ENCODE results near the gene ARSJ.

GRCh38 chr4:113935190-113935589 is 44.3 kb downstream of the ARSJ start:
- no peak for TF ChIP-seq EZH2 (IDR thresholded peaks at IDR 0.05; ENCODE audit: low read length, unreplicated experiment)
- TF ChIP-seq CTCF (conservative IDR thresholded peaks at IDR 0.05; ENCODE audit: low read depth, low read length) = no peak
- no peak for TF ChIP-seq EZH2phosphoT487 (IDR thresholded peaks at IDR 0.05; ENCODE audit: borderline replicate concordance, low read length)
